ENCODE measurements around the gene SLC22A14.
"Not testable (repeated sequence)": the region's sequence is repeated elsewhere in the genome, so short reads cannot be mapped to it uniquely, and the experiment has no call there.

SLC22A14 gene, protein sequence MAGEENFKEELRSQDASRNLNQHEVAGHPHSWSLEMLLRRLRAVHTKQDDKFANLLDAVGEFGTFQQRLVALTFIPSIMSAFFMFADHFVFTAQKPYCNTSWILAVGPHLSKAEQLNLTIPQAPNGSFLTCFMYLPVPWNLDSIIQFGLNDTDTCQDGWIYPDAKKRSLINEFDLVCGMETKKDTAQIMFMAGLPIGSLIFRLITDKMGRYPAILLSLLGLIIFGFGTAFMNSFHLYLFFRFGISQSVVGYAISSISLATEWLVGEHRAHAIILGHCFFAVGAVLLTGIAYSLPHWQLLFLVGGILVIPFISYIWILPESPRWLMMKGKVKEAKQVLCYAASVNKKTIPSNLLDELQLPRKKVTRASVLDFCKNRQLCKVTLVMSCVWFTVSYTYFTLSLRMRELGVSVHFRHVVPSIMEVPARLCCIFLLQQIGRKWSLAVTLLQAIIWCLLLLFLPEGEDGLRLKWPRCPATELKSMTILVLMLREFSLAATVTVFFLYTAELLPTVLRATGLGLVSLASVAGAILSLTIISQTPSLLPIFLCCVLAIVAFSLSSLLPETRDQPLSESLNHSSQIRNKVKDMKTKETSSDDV

DNA sequence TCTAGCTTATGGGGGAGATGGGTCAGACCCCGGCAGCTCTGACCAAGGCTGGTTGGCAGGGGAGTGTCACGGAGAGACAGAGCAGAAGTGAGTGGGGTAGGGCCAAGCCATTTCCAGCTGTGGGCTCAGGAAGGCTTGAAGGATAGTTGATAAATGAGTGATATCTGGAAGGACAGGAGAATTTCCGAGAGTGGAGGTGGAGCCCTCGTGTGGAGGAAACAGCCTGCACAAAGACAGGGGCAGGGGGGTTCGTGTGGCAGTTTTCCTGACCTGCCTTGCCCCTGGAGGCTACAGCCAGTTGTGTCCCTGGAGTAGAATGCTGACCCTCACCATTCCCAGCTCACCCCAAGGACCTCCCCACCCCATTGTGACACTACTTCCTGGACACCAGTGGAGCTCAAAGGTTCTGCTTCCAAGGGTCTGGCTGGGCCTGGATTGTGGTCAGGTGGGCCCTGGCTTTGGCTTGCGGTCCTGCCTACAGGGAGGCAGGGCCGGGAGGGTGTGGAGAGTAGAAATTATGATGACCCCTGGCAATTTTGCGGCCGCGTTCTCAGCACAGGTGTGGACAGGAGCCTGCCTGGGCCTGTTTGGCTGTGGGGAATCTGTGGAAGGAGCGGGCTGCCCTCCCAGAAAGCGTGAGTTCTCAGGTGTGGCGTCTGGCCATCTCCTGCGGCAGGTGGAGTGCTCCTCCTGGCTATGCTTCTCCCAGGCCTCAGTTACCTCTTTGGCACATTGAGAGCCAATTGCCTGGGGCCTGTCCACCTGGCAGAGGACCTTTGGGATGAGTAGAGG, at the start of gene SLC22A14:
Gene SLC22A14 (plus strand): TSS at position 400 of the 792 bp plus-strand sequence. CDS start 23,733 bp downstream, outside the sequence.
- no peak for DNase-seq

DNA sequence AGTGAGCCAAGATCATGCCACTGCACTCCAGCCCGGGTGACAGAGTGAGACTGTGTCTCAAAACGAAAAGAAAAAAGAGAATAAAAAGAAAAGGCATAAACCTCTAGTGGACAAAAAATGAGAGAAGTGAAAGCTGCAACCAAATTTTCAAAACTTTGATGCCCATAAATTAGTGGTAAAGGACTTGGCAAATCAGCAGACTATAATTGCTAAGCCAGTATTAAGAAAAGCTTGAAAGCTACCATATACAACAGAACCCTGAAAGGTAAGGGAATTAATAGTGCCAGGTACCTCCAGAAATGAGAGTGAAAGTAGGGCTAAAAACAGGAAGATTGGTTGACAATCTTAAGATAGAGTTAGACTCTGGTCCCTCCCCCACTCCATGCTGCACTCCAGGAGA, 49.4 kb upstream of the SLC22A14 start:
- DNase-seq = no peak

DNA sequence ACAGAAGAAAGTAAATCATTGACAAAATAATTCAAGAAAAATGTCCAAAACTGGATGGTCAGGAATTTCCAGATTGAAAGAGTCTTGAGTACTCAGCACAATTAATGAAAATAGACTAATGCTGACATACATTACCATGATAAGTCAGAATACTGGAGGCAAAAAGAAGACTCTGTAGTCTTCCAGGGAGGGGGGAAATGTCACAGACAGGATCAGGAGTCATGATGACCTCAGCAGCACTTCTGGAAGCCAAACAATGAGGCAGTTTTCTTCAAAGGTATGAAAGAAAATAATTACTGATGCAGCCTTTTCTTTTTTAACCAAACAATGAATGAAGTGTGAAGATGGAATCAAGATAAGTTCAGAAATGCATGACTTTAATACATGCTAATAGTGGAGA, 46.6 kb upstream of the SLC22A14 start:
- DNase-seq = no peak

DNA sequence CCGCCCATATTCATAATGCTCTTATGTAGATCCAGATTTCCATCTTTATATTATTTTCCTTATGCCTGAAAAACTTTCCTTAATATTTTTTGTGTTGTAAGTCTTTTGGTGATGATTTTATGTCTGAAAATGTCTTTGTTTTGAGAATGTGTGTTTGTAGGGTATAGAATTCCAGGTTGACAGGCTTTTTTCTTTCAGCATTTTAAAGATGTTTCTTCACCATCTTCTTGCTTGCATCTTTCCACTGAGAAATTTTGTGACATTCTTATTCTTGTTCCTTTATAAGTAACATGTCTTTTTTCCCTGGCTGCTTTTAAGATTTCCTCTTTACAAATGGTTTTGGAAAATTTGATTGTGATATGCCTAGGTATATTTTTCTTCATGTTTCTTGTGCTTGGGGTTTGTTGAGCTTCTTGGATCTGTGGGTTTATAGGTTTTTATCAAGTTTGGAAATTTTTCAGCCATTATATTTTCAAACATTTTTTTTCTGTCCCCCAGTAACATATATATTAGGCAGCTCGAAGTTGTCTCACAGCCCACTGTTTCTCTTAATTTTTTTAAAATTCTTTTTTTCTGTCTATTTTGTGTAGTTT, 43.6 kb upstream of the SLC22A14 start:
- DNase-seq = no peak

DNA sequence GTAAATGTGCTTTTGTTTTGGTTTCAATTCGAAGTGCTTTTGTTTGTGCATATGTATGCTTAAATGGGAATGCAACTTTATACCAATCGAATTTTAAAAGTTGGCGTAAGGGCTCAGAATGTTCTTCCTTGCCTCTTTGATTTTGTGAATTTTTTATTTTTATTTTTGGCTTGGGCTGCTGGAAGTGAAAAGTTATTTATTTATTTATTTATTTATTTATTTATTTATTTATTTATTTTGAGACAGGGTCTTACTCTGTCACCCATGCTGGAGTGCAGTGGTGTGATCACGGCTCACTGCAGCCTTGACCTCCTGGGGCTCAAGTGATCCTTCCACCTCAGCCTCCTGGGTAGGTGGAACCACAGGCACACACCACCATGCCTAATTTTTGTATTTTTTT, 39.3 kb upstream of the SLC22A14 start:
- DNase-seq = not testable (repeated sequence)

DNA sequence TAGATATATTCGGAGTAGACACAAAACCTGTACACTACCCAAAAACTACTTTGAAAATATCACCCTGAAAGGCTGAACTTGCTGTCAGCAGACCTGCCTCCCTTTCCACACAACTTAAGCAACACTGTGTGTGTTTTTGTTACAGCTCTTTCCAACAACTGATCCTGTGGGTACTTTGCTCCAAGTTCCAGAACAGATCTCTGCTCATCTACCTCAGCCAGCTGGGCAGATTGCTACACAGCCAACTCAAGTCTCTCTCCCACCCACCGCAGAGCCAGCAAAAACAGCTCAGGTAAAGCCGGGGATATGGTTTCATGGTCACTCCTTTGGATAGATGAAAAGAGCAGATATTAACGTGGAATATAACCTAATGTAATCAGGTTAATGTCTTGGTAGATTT, 36.2 kb upstream of the SLC22A14 start:
- no peak for DNase-seq

DNA sequence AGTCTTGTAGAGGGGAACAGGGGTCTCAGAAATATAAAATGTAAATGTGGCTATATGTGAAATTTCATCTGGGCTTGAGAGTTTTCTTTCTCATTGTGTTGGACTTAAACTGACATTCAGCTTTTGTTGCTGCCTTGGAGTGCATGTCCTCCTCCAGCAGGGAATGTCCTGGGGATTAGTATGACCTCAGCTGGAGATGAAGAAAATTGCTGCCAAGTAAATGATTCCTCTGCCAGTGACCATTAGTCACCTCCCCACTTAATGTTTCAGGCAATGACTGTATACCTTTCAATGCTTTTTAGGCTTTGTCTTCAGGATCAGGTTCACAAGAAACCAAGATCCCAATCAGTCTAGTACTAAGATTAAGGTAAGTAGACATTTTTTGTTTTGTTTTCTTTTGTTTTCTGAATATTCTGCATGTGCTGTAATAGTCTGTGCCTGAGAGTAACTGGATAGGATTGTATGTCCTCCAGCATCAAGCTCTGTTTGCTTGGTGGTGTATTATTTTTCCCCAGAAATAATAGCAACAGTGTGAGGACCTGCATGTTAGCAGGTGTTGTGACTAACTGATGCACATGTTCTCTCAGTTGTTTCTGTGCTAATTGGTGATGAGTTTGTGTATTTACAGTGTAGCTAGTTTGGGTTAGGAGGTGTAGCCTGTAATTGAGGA, 34.6 kb upstream of the SLC22A14 start:
- DNase-seq = no peak

DNA sequence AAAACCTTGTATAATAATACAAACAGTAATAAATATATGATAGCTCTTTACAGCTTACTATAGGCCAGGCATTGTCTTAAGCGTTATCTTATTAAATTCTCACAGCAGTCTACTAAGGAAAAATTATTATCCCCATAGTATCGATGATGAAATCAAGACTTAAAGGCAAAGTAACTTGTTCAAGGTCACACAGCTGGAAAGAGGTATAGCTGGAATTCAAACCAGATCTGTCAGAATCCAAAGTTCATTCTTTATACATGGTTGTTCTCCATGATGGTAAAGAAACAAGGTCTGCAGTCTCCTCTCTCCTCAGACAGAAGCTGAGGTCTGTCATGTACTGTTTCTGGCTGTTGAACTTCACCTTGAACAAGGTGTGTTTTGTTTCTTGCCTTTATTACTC, 31.9 kb upstream of the SLC22A14 start:
- DNase-seq = no peak

DNA sequence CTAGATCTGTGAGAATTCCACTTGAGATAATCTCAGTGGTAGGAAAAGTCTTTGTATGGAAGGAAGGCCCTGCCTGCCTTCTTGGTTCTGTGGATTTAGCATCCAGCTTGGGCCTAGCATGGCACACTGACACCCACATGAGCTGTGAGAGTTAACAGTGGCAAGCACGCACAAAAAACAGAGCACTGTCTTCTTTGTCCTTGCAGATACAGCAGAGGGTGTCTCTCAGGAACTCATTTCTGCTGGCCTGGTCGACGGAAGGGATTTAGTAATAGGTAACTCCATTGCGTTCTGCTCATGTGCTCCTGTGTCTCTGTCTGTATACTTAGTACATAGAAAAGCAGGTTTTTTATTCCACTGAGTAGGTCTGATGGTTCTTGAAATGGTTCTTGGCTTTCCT, 30.9 kb upstream of the SLC22A14 start:
- no peak for DNase-seq

DNA sequence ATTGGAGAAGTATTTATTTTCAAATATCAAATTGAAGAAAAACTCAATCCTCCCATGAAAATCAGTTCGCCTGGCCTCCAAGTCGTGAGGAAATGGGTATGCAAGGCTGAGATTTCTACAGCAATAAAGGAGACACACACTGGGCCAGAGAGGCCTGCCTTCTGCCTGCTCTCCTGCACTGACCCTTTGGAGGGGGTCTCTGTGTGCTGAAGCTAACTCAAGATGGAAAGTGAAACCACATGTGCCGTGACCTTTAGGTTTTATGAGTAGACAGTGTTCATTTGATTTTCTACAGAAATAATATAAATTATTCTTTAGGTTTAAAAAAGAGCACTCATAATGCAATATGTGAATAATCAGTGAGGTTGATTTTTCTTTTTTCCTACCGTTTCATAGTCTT, 28.4 kb upstream of the SLC22A14 start:
- no peak for DNase-seq

DNA sequence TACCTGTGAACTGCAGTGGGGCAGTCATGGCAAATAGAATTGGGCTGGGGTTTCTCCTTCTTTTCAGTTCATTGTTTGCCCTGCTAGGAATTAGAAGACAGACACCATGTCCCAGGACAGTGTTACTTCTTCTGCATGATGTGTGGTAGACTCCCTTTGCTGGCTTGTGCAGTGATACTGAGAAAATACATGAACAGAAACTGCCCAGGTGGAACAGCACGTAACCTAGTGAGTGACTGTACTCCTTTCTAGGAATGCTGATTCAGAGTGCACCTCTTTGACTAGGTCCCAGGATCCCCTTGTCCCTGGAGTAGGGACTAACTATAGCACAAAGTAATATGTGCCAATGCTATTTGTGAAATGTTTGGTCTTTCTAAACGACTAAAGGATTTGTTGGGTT, 27.2 kb upstream of the SLC22A14 start:
- no peak for DNase-seq

DNA sequence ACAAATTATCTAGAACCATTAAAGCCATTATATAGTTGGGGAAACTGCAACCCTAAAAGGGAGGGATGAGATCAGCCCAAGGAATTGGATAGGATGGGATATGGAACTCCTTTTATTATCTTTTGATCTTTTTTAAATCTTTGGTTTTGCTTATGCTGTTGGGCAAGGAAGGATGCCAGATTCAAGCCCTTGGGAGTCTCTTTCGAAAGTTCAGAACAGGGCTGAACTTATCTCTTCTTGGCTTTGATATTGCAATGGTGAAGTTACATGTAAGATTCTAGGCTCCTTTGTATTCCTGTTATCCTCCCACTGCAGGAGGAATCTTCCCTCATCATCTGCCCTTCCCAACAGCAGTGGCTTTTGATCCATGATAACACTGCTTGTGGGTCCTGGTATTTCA, 26.5 kb upstream of the SLC22A14 start:
- DNase-seq = no peak

DNA sequence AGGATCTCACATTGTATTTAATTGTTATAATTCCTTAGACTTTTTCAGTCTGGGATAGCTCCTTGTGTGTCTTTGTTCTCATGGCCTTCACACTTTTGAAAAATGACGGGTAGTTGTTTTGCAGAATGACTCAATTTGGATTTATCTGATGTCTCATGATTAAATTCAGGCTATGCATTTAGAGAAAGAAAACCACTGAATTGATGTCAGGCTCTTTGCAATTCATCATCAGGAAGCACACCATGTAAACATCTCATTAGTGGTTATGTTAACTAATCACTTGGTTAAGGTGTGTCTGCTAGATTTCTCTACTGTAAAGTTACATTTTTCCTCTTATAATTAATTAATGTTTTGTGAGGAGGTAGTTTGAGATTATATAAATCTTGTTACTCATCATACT, 24.5 kb upstream of the SLC22A14 start:
- no peak for DNase-seq

DNA sequence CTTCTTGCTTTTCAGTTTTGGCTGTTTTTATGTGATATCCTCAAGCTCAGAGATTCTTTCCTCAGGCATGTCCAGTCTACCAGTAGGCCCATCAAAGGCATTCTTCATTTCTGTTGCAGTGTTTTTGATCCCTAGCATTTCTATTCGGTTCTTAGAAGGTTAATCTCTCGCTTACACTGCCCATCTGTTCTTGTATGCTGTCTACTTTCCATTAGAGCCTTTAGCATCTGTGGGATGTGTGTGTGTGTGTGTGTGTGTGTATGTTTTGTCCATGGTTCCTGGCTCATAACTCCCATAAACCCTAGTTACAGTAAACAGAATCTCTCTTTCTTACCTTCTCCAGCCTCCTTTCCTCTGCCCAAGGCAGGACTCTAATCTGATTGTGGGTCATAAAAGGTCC, 21.6 kb upstream of the SLC22A14 start:
- no peak for DNase-seq

DNA sequence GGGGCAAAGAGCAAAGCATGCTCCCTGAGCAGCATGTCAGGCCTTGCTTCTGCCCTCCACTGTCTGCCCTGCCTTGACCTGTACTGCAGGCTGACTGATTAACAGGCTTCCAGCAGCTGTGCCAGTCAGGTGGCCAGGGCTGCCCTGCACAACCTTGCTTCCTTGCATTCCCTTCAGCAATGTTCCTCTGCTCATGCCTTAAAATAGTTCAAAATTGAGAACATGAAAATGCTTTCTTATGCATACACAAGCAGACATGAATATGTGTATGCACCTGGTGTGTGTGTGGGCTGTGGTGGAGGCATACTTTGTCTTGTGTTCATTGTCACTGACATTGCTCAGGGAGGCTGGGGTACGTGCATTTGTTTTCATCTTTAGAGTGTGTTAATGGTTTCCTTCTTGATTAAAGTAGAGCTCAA, 17.7 kb upstream of the SLC22A14 start:
- no peak for DNase-seq

DNA sequence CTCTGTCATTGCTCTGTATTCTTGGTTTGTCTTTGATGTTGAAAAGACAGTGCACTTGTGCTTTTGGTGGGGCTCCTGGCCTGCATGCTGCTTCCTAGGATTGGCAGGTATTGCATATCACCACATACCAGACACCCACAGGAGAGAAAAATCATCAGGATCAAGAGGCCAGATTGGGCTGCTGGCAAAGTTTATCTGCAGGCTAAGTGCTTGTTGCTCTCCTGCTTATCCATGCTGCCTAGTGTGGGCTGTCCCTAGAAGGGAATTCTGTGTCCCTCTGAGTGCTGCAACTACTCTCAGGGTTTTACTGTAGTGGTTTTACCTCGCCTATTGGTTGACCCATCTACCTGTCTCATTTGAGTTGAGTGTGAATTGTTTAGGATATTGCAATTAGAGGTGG, 17.3 kb upstream of the SLC22A14 start:
- no peak for DNase-seq

DNA sequence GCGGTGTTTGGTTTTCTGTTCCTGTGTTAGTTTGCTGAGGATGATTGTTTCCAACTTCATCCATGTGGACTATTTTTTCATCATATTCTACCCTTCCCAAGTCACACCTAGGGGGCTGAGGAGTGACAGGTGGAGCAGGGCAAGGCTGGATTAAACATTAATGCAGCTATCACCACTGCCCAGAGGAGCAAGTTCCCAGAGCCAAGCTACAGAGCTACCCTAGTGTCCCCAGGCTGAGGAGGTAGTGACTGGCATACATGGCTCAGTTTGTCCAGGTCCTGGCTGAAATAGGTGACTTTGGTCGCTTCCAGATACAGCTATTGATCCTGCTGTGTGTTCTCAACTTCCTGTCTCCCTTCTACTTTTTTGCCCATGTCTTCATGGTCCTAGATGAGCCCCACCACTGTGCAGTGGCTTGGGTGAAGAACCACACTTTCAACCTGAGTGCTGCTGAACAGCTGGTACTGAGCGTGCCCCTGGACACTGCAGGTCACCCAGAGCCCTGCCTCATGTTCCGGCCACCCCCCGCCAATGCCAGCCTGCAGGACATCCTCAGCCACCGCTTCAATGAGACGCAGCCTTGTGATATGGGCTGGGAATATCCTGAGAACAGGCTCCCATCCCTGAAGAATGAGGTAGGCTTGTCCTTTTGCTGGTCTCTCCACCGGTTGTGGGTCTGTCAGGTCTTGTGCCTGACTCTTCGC, 16.3 kb upstream of the SLC22A14 start, which contains the start of gene SLC22A13:
Gene SLC22A13 (plus strand): TSS at position 209 of the 704 bp plus-strand sequence. CDS start 49 bp downstream, at position 258.
- no peak for DNase-seq

DNA sequence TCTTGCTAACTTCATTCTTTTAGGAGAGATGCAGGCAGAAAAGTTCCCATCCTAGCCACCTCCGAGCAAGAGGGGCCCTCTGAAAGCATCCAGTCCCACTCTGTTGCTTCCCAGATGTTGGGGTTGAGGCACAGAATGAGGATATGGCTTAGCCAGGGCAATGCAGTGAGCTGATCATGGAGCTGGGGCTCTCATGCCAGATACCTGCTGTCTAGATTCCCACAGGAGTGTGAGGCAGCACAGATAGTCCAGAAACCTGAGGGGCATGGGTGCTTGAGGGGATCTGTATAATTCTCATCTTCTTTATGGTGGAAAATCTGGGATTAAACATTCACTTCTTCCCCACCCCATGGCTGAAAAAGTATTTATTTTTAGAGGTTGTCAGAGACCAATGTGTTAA, 15.3 kb upstream of the SLC22A14 start:
- DNase-seq = no peak

DNA sequence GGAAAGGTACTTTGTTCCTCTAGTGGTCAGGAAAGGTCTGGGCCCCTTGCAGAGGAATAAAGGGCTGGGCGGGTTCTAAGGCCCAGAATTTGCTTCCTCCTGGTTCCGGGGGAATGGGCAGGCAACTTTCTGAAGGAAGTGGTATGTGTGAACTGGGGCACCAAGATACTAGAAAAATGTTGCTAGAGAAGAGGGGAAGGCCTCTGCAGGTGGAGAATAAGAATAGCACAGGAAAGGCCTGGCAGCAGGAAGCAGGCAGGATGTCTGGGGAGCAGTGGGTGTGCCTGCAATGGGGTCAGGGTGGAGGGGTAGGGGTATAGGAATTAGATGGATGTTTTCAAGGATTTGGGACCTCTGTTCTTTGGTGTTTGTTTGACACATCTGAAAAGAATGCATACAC, 14.4 kb upstream of the SLC22A14 start:
- DNase-seq = no peak

DNA sequence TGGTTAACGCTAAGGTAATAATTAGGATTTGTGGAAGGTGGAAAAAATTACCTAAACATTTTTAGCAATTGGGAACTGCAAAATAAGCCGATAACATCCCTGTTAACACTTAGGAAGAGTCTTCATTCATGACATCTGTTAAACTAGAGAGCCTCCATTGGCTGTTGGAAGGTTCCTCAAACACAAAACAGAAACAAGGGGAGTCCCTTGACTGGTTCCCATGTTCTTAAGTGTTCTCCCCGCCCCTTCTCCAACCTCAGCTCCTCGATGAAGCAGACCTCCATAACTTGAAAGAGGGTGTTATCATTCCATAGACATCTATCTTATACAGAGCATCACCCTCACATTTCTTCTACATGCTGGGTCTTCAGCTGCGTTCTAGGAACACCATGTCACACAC, 14.0 kb upstream of the SLC22A14 start:
- no peak for DNase-seq

DNA sequence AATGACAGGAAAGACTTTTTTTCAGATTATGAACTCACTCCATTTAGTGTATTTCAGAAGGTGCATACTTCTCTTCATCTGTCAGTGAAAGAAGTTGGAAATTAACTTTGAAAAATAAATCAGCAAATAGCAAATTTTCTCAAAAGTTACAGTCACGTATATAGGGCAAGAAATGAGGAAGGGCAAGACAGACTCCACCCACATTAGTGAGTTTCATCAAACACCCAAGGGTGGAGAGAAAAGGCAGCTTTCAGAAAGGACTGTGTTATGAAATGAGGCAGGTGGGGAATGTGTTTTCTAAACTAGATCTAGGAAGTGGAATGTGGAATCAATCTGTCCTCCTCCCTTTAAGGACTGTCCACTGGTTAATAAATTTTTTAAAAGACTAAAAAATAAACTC, 13.6 kb upstream of the SLC22A14 start:
- DNase-seq = no peak

DNA sequence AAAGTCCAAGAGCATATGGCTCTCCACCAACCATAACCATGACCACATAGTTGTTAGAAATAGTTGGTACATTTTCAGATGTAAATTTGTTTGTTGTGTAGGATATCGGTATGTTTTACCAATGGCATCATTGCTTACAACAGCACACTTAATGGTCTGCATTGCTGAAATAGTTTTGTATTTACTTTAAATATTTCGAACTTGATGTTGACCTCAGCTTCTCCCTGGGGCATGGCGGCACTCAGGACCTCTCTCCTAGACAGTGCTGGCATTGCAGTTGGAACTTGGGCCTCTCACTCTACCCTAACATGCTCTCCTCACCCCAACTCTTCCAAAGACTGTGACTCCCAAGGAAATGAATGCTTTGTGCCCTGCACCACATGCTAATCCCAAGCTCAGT, 11.5 kb upstream of the SLC22A14 start:
- no peak for DNase-seq

All from NCI-H2029 treated with DMSO at 0.1 percent for 48 hours (cell line).